Measurements from ENCODE around the gene CHST8.
A peak's percentile ranks its signal among the peaks of the same experiment; 100 is the strongest.

Gene CHST8

DNA sequence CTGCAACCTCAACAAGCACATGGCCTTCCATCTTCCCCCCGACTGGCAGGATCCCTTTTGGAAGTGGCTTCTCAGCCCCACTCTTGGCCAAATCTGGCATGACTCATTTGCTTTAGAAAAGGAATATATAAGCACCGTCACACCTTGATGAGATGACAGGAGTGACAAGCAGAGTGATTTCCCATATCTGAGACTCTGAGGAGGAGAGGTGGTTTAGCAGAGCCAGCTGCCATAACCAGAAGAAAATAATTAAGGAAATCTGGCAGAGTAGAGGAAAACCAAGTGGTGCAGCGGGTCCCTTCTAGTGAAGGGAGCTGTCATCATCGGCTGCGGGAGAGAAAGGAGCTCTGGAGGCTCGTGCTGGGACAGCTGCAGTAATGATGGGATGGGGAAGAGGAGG is 147.5 kb downstream of the CHST8 start:
- no peak for DNase-seq (ENCODE audit: low read depth)

GRCh38 chr19:33770107-33770506 is 148.4 kb downstream of the CHST8 start:
- DNase-seq (ENCODE audit: low read depth) = no peak

GRCh38 chr19:33771384-33772101 is 149.8 kb downstream of the CHST8 start:
- DNase-seq (ENCODE audit: low read depth) = peak; percentile 33

GRCh38 chr19:33772102-33772857 is 150.5 kb downstream of the CHST8 start:
- no peak for DNase-seq (ENCODE audit: low read depth)

DNA sequence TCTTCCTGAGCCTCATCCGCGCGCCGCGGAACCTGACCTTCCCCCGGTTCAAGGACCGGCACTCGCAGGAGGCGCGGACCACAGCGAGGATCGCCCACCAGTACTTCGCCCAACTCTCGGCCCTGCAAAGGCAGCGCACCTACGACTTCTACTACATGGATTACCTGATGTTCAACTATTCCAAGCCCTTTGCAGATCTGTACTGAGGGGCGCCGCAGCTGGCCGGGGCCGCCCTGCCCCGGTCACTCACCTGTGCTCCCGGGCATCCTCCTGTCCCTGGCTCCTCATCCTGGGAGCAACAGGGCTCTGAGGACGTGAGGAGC is 151.1 kb downstream of the CHST8 start:
- no peak for DNase-seq (ENCODE audit: low read depth)

DNA sequence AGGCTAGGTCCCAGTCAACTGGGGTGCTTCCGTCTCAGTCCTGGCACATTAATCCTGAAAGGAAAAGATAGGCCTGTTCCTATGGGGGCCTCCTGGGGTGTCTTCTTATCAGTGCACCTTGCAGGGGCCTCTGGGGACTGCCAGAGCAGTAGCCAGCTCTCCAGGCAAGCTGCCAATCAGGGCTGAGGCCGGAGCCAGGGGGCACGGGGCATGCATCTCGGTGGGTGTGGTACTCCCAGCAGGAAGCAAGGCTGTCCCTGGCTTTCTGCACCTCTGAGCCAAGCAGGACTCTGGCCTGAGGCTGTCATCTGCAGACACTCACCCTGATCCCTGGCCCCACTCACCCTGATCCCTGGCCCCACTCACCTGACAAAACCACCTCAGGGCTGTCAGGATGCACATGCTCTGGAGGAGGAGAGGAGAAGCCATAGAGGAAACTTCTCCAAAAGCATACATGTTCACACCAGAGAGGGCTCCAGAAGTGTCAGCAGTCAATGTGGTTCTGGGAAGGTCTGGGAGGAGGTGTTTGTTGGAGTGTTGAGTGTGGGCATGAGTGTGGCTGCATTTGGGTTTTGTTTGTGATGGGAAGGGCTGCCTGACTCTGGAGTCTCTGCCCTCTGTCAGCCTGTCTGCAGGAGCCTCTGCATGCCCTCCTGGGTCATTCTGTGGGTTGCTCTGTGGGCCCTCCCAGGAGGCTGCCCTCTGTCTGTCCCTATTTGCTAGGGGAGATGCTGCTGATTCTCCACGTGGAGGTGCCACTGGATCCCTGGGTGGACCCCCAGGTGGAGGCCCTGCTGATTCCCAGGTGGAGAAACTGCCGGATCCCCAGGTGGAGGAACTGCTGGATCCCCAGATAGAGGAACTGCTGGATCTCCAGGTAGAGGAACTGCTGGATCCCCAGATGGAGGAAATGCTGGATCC is 152.2 kb downstream of the CHST8 start:
- DNase-seq (ENCODE audit: low read depth) = no peak

- no peak for DNase-seq (ENCODE audit: low read depth)
These were observed 153.0 kb downstream of the CHST8 start for GRCh38 chr19:33774751-33775150.

DNA sequence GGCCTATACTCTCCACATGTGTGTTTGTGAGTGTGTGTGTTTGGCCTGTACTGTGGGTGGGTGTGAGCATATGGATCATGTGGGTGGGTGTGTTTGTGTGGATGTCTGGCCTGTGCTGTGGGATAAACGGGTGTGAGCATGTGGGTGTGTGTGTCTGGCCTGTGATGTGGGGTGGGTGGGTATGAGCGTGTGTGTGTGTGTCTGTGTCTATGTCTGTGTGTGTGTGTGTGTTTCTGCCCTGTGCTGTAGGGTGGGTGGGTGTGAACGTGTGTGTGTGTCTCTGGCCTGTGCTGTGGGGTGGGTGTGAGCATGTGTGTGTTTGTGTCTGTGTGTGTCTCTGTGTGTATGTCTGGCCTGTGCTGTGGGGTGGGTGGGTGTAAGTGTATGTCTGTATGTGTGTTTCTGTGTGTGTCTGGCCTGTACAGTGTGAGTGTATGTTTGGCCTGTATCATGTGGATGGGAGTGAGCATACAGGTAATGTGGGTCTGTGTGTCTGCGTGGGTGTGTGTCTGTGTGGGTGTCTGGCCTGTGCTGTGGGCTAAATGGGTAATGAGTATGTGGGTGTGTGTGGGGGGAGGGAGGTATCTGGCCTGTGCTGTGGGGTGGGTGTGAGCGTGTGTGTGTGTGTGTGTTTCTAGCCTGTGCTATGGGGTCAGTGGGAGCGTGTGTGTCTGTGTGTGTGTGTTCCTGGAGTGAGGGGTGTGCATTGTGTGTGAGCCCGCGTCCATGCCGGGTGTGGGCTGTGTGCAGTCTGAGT is 154.2 kb downstream of the CHST8 start:
- no peak for DNase-seq (ENCODE audit: low read depth)

GRCh38 chr19:33777351-33777750 is 155.6 kb downstream of the CHST8 start:
- DNase-seq (ENCODE audit: low read depth) = no peak

- DNase-seq (ENCODE audit: low read depth) = no peak
These were observed 156.0 kb downstream of the CHST8 start for GRCh38 chr19:33777753-33778088.

DNA sequence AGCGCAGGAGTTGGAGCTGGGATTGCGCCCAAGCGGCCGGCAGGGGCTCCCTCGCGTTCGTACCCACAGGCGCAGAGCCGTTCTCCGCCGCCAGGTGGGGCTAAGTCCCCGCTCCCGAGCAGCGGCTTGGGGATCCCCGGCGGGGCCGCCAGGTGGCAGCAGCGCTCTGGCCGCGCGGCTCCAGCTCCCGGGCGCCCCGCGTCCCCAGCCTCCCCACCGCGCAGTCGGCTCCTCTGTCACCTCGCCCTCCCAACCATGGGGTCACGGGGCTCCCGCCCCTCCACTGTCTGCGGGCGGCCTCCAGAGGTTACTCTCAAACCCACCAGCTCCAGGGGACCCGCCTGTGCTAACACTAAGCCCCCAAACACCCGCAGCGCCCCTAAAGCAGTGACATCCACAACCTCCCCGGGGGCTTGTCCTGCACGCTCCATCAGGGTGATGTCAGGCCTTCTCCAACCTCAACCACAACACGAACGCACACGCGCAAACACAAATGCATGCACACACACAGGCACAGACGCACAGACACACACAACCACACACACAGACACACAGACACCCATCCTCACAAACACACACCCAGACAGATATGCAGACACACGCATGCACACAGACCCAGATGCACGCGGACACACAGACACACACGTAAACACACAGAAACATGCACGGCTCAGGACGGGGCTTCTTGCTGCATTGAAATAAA is 156.5 kb downstream of the CHST8 start:
- peak; percentile 70 for DNase-seq (ENCODE audit: low read depth)

- no peak for DNase-seq (ENCODE audit: low read depth)
These were observed 158.1 kb downstream of the CHST8 start for GRCh38 chr19:33779849-33780248.

DNA sequence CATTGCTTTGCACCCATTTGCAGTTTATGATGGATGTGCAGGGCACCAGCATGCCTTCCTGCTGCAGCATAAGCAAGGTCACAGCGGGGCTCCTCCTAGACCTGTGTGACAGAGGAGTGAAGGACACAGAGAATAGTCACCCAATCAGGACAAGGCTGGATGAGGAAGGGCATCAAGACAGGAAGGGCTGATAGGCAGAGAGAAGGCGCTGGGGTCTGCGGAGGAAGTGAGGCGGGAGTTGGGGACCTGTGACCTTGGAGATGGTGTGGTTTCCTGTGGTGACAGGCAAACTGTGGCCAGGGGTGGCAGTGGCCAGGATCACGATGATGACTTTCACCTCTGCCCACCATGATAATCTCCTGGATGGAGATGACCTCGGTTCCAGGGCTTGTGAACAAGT is 158.5 kb downstream of the CHST8 start:
- DNase-seq (ENCODE audit: low read depth) = no peak

GRCh38 chr19:33780746-33781145 is 159.0 kb downstream of the CHST8 start:
- DNase-seq (ENCODE audit: low read depth) = no peak

DNA sequence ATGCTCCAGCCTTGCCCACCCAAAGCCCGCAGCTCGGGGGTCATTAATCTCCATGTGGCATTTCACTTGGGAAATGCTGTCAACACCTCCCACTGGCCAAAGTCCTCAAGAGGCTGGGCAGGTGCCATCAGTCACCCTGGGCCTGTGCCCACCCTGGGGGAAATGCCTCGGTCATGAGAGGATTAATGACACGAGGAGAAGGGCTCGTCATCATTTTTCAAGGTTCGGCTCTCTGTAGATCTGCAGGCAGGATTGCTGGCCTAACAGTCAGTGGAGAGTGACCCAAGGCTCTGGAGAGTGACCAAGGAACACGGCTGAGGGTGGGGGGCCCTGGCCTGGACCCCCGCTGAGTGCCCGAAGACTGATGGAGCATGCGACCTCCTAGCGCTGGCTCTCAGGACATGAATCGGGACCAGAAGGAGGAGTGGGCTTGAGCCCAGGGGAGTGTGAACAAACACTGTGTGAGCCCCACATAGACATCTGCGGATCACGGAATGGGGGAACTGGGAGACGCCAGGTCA is 159.7 kb downstream of the CHST8 start:
- no peak for DNase-seq (ENCODE audit: low read depth)

DNA sequence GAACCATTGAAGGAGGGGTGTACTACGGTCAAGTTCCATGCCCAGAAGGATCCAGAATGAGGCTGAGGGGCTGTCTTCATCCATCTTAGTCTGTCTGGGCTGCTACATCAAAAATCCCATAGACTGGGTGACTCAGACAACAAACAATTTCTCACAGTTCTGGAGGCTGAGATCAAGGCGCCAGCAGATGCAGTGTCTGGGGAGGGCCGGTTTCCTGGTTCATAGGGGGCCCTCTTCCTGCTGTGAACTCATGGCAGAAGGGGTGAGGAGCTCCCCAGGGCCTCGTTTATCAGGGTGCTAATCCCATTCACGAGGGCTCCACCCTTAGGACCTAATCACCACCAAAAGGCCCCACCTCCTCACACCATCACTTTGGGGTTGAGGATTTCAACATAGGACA is 160.2 kb downstream of the CHST8 start:
- DNase-seq (ENCODE audit: low read depth) = no peak

GRCh38 chr19:33784432-33784831 is 162.7 kb downstream of the CHST8 start:
- DNase-seq (ENCODE audit: low read depth) = no peak

DNA sequence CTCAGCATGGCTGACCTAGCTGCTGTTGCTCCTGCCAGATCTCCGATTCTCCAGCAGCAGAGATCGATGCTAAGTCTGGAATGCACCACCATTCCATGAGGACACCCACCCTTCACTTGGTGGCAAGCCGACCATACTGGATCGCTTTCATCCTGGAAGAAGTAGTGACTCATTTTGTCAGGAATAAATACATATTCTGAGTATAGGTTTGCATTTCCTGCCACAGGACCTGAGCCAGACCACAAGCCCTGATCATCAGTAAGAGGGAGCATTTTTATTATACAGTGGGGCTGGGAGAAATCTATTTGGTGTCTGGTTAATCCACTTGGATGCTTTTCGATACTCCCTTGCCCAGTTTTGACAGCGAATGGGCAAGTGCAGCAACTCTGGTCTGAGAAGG is 164.0 kb downstream of the CHST8 start:
- DNase-seq (ENCODE audit: low read depth) = no peak

DNA sequence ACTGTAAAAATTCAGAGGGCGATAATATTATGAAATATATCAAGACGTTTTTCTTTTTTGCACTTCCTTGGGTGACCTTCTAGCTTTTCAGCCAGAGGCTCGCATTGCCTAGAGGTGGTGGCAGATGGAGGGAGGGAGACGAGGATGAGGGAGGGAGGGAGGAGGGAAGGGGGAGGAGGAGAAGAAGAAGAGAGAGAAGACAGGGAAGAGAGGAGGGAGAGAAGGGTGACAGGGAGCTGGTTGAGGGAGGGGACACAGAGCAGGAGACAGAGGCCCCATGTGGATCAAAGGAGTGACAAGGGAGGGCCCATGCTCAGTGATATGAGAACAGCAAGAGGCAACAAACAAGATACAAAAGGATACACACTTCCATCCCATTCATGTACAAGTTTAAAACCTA is 166.9 kb downstream of the CHST8 start:
- no peak for DNase-seq (ENCODE audit: low read depth)

DNA sequence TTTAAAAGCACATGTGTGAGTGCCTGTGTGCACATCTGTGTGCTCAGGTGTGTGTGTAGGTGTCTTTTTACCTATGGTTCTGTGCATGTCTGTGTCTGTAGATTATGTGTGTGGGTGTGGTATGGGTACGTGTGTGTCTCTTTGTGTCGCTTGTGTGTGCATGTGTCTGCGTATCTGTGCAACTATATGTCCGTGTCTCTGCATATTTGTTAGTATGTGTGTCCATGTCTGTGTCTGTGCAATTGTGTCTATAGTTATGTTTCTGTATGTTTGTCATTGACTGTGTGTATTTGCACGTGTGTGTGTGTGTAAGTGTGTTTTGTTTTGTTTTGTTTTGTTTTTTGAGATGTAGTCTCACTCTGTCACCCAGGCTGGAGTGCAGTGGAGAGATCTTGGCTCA is 167.6 kb downstream of the CHST8 start:
- DNase-seq (ENCODE audit: low read depth) = no peak

DNA sequence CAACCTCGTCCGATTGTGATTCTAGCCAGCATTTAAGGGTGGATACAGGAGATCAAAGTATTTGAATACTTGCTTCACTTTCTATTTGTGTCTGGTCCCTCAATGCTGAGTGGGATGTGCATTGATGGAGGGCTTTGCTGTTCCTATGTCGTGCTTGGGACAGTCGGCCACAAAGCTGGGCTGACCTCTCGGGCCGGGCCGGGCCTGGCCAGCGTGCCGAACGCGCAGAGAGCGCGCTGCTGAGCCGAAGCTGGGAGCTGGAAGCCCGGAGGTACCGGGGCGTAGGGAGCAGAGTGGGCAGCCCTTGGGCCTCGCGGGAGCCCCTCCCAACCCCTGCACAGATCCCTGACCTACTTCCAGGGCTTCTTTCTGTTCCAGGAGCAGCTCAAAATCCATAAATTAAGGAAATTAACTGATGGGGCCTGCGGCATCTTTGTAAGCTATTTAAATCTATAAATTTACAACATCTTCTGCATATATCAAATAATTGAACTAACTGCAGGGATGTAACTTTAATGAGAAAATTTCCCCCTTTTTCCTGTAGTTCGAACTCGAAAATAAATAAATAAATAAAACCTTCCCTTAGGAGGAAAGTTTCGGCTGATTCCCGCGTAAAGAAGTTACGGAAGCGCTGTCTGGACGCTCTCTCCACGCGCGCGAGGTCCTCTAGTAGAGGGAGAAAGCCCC is 173.1 kb downstream of the CHST8 start:
- no peak for DNase-seq (ENCODE audit: low read depth)
